Sigmoid colon (tissue), 4 donors: ENCODE results near the gene IFNAR1.

Source experiments
- CTCF ChIP-seq, 4 experiments: fragments of 450-650 bp in 3 of 4; fragments of 200-600 bp in 1 of 4; IDR thresholded peaks; one replicate each; pipeline ENCODE4 v1.5.1; 2016 to 2019; ENCODE audit warnings: antibody characterized with exemption in 4 of 4, mild to moderate bottlenecking in 3 of 4, moderate library complexity in 2 of 4
- POLR2A ChIP-seq, 2 donors: fragments of 450-650 bp; IDR thresholded peaks; one replicate each; pipeline ENCODE4 v1.6.1; 2016; ENCODE audit warnings: antibody characterized with exemption in 2 of 2, mild to moderate bottlenecking in 2 of 2, moderate library complexity in 2 of 2
- POLR2AphosphoS5 ChIP-seq, 4 donors: sonication (generic); formaldehyde crosslinking; IDR thresholded peaks; one replicate each; pipeline ENCODE4 v1.6.1; 2017; ENCODE audit warnings: antibody characterized with exemption in 4 of 4

DNA sequence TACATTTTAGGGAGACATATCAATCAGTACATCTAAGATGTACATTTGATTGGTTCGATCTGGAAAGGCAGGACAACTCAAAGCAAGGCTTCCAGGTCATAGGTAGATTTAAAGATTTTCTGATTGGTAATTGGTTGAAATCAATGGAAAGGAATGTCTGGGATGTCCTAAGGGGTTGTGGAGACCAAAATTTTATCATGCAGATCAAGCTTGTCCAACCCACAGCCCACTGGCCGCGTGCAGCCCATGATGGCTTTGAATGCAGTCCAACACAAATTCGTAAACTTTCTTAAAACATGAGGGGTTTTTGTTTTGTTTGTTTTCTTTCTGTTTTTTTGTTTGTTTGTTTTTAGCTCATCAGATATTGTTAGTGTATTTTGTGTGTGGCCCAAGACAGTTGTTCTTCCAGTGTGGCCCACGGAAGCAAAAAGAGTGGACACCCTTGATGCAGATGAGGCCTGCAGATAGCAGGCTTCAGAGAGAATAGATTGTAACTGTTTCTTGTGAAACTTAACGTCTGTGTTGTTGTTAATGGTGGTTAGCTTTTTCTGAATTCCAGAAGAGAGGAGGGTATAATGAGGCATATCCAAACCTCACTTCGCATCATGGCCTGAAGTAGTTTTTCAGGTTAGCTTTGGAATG is 3.1 kb downstream of the IFNAR1 start:
- TF ChIP-seq POLR2A (IDR thresholded peaks at IDR 0.05) (no peak), CTCF (IDR thresholded peaks at IDR 0.05) (no peak), POLR2AphosphoS5 (IDR thresholded peaks at IDR 0.05) (no peak)
